NCI-H1694 treated with DMSO at 0.1 percent for 48 hours (cell line): ENCODE results near the gene RASSF7.
A peak's percentile ranks its signal among the peaks of the same experiment; 100 is the strongest.

Source experiments
- DNase-seq: peaks from one replicate; lab custom pipeline; 2025; lab: John Stamatoyannopoulos, UW

RASSF7 gene

GRCh38 chr11:551596-551995 lies 9.2 kb upstream of the RASSF7 start:
- DNase-seq, result no peak

- DNase-seq, result no peak
Observed at GRCh38 chr11:553083-553987, 7.4 kb upstream of the RASSF7 start.

GRCh38 chr11:553988-554340 lies 6.8 kb upstream of the RASSF7 start:
- no peak for DNase-seq

- DNase-seq, result peak; percentile 41
Observed at GRCh38 chr11:554428-555226, 6.1 kb upstream of the RASSF7 start.

GRCh38 chr11:555227-555779 lies 5.5 kb upstream of the RASSF7 start:
- no peak for DNase-seq

- no peak for DNase-seq
Observed at GRCh38 chr11:555780-556661, 4.7 kb upstream of the RASSF7 start.

- DNase-seq, result no peak
Observed at GRCh38 chr11:556662-557256, 4.0 kb upstream of the RASSF7 start.

GRCh38 chr11:557328-558132 lies 3.2 kb upstream of the RASSF7 start:
- DNase-seq, result no peak

GRCh38 chr11:558503-558902 lies 2.3 kb upstream of the RASSF7 start:
- DNase-seq, result no peak

GRCh38 chr11:559020-559620 lies 1.6 kb upstream of the RASSF7 start:
- DNase-seq, result no peak

GRCh38 chr11:559712-560304 lies 962 bp upstream of the RASSF7 start:
- DNase-seq, result no peak

- DNase-seq, result no peak
Observed at GRCh38 chr11:561148-562003, 606 bp downstream of the RASSF7 start.

- DNase-seq, result no peak
Observed at GRCh38 chr11:562046-562645, 1.4 kb downstream of the RASSF7 start.

GRCh38 chr11:563066-563811 lies 2.5 kb downstream of the RASSF7 start:
- DNase-seq, result no peak

- no peak for DNase-seq
Observed at GRCh38 chr11:563812-564578, 3.2 kb downstream of the RASSF7 start.

GRCh38 chr11:565921-566509 lies 5.2 kb downstream of the RASSF7 start:
- DNase-seq, result no peak
